Measurements from ENCODE around the gene ASPN. TPM values are rescaled to one million over a fixed set of nuclear protein-coding genes. Genes with fewer than 3 reads are reported as not detected.
"Not testable (repeated sequence)": the region's sequence is repeated elsewhere in the genome, so short reads cannot be mapped to it uniquely, and the experiment has no call there.

The ASPN gene
- total RNA-seq, 6 experiments from 2014 or later: 3.8 to 13.3 (median 10.4) TPM

DNA sequence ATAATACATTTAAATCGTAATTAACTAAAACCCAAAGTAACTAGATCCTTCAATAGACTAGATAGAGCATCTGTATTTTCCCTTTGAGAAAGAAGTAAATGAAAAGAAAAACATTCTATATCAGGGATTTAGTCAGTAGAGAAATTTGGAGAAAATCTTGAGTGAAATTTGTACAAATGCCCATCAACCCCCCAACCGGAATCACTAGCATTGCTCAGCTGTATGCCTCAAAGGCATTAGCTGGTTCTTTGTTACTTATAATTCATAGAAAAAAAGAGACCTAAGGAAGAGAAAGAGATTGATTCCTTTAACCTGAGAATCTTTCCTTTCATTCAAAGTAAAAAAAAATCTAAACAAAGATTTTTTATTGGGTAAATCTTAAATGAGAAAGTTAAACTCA, 58.7 kb downstream of the ASPN start:
- H3K9me3 ChIP-seq: no peaks in the 10 kb centered on the region
- no peak for DNase-seq
- intact Hi-C loops (cut with DNase I): no loop called here
- no peak overlapping the region for H3K27ac ChIP-seq
- no peak overlapping the region for H3K4me3 ChIP-seq
- no peaks in the 10 kb centered on the region for H3K36me3 ChIP-seq
- no peak for TF ChIP-seq CTCF (IDR thresholded peaks at IDR 0.05)
- no peak for TF ChIP-seq POLR2A (IDR thresholded peaks at IDR 0.05)
- H3K27me3 ChIP-seq: no peaks in the 10 kb centered on the region
- no peaks in the 10 kb centered on the region for H3K4me1 ChIP-seq
- 92% methylated on average over 2 of the region's 2 CpGs for WGBS (ENCODE audit: insufficient coverage, low coverage, low lambda C conversion rate, missing lambda C conversion rate)
- ATAC-seq: no peak

- DNase-seq (no peak), ATAC-seq (no peak)
- Histone ChIP-seq H3K36me3 (no peaks in the 10 kb centered on the region), H3K27ac (no peak overlapping the region), H3K4me1 (no peaks in the 10 kb centered on the region), H3K27me3 (no peaks in the 10 kb centered on the region), H3K9me3 (no peaks in the 10 kb centered on the region), H3K4me3 (no peak overlapping the region)
- intact Hi-C loops (cut with DNase I): no loop called here
- TF ChIP-seq POLR2A (IDR thresholded peaks at IDR 0.05): no peak
- WGBS (ENCODE audit: insufficient coverage, low coverage, low lambda C conversion rate, missing lambda C conversion rate): 89% methylated on average over 1 of the region's 2 CpGs
These were observed 59.5 kb downstream of the ASPN start for GRCh38 chr9:92422611-92423338.

- DNase-seq (no peak), ATAC-seq (no peak)
- Histone ChIP-seq H3K4me3 (no peak overlapping the region), H3K9me3 (no peaks in the 10 kb centered on the region), H3K4me1 (no peaks in the 10 kb centered on the region), H3K27me3 (no peaks in the 10 kb centered on the region), H3K36me3 (no peaks in the 10 kb centered on the region), H3K27ac (no peak overlapping the region)
- 44% methylated on average over 1 of the region's 1 CpG for WGBS (ENCODE audit: insufficient coverage, low coverage, low lambda C conversion rate, missing lambda C conversion rate)
- intact Hi-C loops (cut with DNase I): no loop called here
- TF ChIP-seq CTCF (IDR thresholded peaks at IDR 0.05) (no peak), POLR2A (IDR thresholded peaks at IDR 0.05) (no peak)
These were observed 67.7 kb downstream of the ASPN start for GRCh38 chr9:92414566-92414965.

GRCh38 chr9:92411157-92411556, 71.1 kb downstream of the ASPN start:
- intact Hi-C loops (cut with DNase I); H3K9me3 ChIP-seq: not testable (repeated sequence)

GRCh38 chr9:92408747-92409478, 73.4 kb downstream of the ASPN start:
- 94% methylated on average over 2 of the region's 2 CpGs for WGBS (ENCODE audit: insufficient coverage, low coverage, low lambda C conversion rate, missing lambda C conversion rate)
- ATAC-seq (no peak), DNase-seq (no peak)
- H3K27ac ChIP-seq: no peak overlapping the region
- intact Hi-C loops (cut with DNase I): no loop called here
- no peaks in the 10 kb centered on the region for H3K9me3 ChIP-seq
- TF ChIP-seq POLR2A (IDR thresholded peaks at IDR 0.05) (no peak), CTCF (IDR thresholded peaks at IDR 0.05) (no peak)
- no peaks in the 10 kb centered on the region for H3K4me1 ChIP-seq
- H3K27me3 ChIP-seq: no peaks in the 10 kb centered on the region
- no peak overlapping the region for H3K4me3 ChIP-seq
- H3K36me3 ChIP-seq: no peaks in the 10 kb centered on the region

More at GRCh38 chr9:92411157-92411556, 71.1 kb downstream of the ASPN start:
- H3K4me3 ChIP-seq, DNase-seq, H3K27ac ChIP-seq, H3K27me3 ChIP-seq, H3K4me1 ChIP-seq, H3K36me3 ChIP-seq: not testable (repeated sequence)
- WGBS (ENCODE audit: insufficient coverage, low coverage, low lambda C conversion rate, missing lambda C conversion rate): 94% methylated on average over 4 of the region's 4 CpGs
- peak in 1 of 4 donors; percentile 35 for ATAC-seq
